SK-N-SH (cell line): ENCODE results near the gene FGD3. TPM values are rescaled to one million over a fixed set of nuclear protein-coding genes. Genes with fewer than 3 reads are reported as not detected.

ENCODE experiments used
- CTCF ChIA-PET: fragments of 300-600, 350-600 bp; formaldehyde crosslinking; extraction: SDS; loops from one replicate; lab custom pipeline; 2021; lab: Yijun Ruan, JAX
- POLR2A ChIA-PET: fragments of 350-600 bp; sonication (Branson Sonifier 250); formaldehyde crosslinking; extraction: SDS; loops from one replicate; lab custom pipeline; 2020; ENCODE audit warnings: antibody characterized with exemption, inconsistent platforms; lab: Yijun Ruan, JAX
- DNase-seq: peaks from one replicate; pipeline ENCODE4 v3.0.0; 2012
- H2AFZ ChIP-seq: fragments of 200-600 bp; sonication (generic); 2 replicates; pipeline ENCODE4 v1.8.1; 2016; ENCODE audit warnings: antibody characterized with exemption, mild to moderate bottlenecking, low read depth
- H3F3A ChIP-seq: fragments of 200-600 bp; sonication (generic); replicated peaks from 2 replicates; pipeline ENCODE3; 2016; ENCODE audit warnings: antibody characterized with exemption, mild to moderate bottlenecking; ENCODE audit not compliant: insufficient read depth
- H3K27ac ChIP-seq, 2 experiments: fragments of 200-500 bp in 1 of 2; fragments of 200-600 bp in 1 of 2; sonication (Bioruptor generic) in 1 of 2; sonication (generic), shearing (Covaris generic) in 1 of 2; 2 replicates each; pipeline versions ENCODE4 v1.5.1 to v1.6.1; 2014 to 2016; ENCODE audit warnings: low read depth in 2 of 2, inconsistent platforms in 1 of 2, low read length in 1 of 2, mild to moderate bottlenecking in 1 of 2, mixed read lengths in 1 of 2
- H3K27me3 ChIP-seq: fragments of 200-600 bp; sonication (generic), shearing (Covaris generic); 2 replicates; pipeline ENCODE4 v1.6.1; 2016; ENCODE audit warnings: mixed run types; ENCODE audit not compliant: insufficient read depth
- H3K36me3 ChIP-seq, 2 experiments: fragments of 200-500 bp in 1 of 2; fragments of 200-600 bp in 1 of 2; sonication (Bioruptor generic) in 1 of 2; sonication (generic) in 1 of 2; replicated peaks in 1 of 2; 2 replicates each; pipeline versions ENCODE3 to v1.5.1; 2014 to 2016; ENCODE audit warnings: low read length in 1 of 2, mild to moderate bottlenecking in 1 of 2; ENCODE audit not compliant: insufficient read depth in 2 of 2, control insufficient read depth in 1 of 2
- H3K4me1 ChIP-seq, 2 experiments: fragments of 200-500 bp in 1 of 2; fragments of 200-600 bp in 1 of 2; sonication (Bioruptor generic) in 1 of 2; sonication (generic), shearing (Covaris generic) in 1 of 2; 2 replicates each; pipeline versions ENCODE4 v1.5.1 to v1.6.1; 2014 to 2016; ENCODE audit warnings: low read depth in 1 of 2, low read length in 1 of 2, mixed run types in 1 of 2; ENCODE audit not compliant: insufficient read depth in 2 of 2, control insufficient read depth in 1 of 2
- H3K4me2 ChIP-seq: fragments of 200-600 bp; sonication (generic), shearing (Covaris generic); 2 replicates; pipeline ENCODE4 v1.6.1; 2017; ENCODE audit warnings: mixed run types
- H3K4me3 ChIP-seq, 2 experiments: fragments of 200-500 bp in 1 of 2; fragments of 200-600 bp in 1 of 2; sonication (Bioruptor generic) in 1 of 2; sonication (generic), shearing (Covaris generic) in 1 of 2; 2 replicates each; pipeline versions ENCODE4 v1.5.1 to v1.8.1; 2014 to 2016; ENCODE audit warnings: low read depth in 2 of 2, inconsistent platforms in 1 of 2, low read length in 1 of 2, mild to moderate bottlenecking in 1 of 2, mixed read lengths in 1 of 2, moderate library complexity in 1 of 2
- H3K79me2 ChIP-seq: fragments of 200-600 bp; sonication (generic); 2 replicates; pipeline ENCODE4 v1.8.1; 2017; ENCODE audit warnings: mild to moderate bottlenecking; ENCODE audit not compliant: insufficient read depth
- H3K9ac ChIP-seq: fragments of 200-600 bp; sonication (generic); 2 replicates; pipeline ENCODE4 v1.6.1; 2017; ENCODE audit warnings: mixed run types
- H3K9me2 ChIP-seq: fragments of 200-600 bp; sonication (generic); 2 replicates; pipeline ENCODE4 v1.6.1; 2017; ENCODE audit warnings: mixed run types
- H3K9me3 ChIP-seq: fragments of 200-600 bp; sonication (generic); 2 replicates; pipeline ENCODE4 v1.6.1; 2017; ENCODE audit warnings: mixed run types, mild to moderate bottlenecking, moderate library complexity
- H4K20me1 ChIP-seq: fragments of 200-600 bp; sonication (generic); 2 replicates; pipeline ENCODE4 v1.6.1; 2017; ENCODE audit warnings: mild to moderate bottlenecking, mixed run types; ENCODE audit not compliant: insufficient read depth
- EP300 ChIP-seq, 2 experiments: IDR thresholded peaks; 2 replicates each; pipeline versions ENCODE4 v1.4.0 to v1.6.1; 2012; ENCODE audit warnings: borderline replicate concordance in 1 of 2, low read depth in 1 of 2, low read length in 1 of 2
- FOXJ3 ChIP-seq: sonication (generic); formaldehyde crosslinking; IDR thresholded peaks from 2 replicates; pipeline ENCODE4 v1.5.1; 2020; ENCODE audit warnings: mild to moderate bottlenecking, missing genetic modification reagents
- GABPA ChIP-seq: IDR thresholded peaks from 2 replicates; pipeline ENCODE4 v1.4.0; 2012; ENCODE audit warnings: low read depth, mild to moderate bottlenecking
- JUND ChIP-seq: IDR thresholded peaks from 2 replicates; pipeline ENCODE4 v1.4.0; 2012
- NFIC ChIP-seq: IDR thresholded peaks from 2 replicates; pipeline ENCODE4 v1.4.0; 2012; ENCODE audit warnings: borderline replicate concordance
- RCOR1 ChIP-seq: fragments of 150-350 bp; IDR thresholded peaks from 2 replicates; pipeline ENCODE4 v1.6.1; 2017; ENCODE audit warnings: antibody characterized with exemption, low read length
- RFX5 ChIP-seq: IDR thresholded peaks from 2 replicates; pipeline ENCODE4 v1.6.1; 2012; ENCODE audit warnings: mild to moderate bottlenecking, improper control_type of control experiment, low read length
- RXRA ChIP-seq: IDR thresholded peaks from 2 replicates; pipeline ENCODE4 v1.4.0; 2012; ENCODE audit warnings: low read depth, mild to moderate bottlenecking, borderline replicate concordance
- TAF1 ChIP-seq: IDR thresholded peaks from 2 replicates; pipeline ENCODE4 v1.6.1; 2012; ENCODE audit warnings: low read depth, mild to moderate bottlenecking, low read length, moderate library complexity, borderline replicate concordance
- TEAD4 ChIP-seq: IDR thresholded peaks from 2 replicates; pipeline ENCODE4 v1.4.0; 2012; ENCODE audit warnings: mild to moderate bottlenecking, borderline replicate concordance; ENCODE audit not compliant: insufficient read depth
- WGBS: methylation state at CpG from one replicate; pipeline ENCODE4 v1.1.6; 2017; ENCODE audit warnings: low lambda C conversion rate; 5-methylcytosine and 5-hydroxymethylcytosine counted together
- polyA plus RNA-seq, 3 experiments: library from polyadenylated mRNA; depleted of rRNA; stranded (reverse); fragments of >200 nt; gene quantifications; 2 replicates each; pipeline ENCODE4 v1.2.3, GENCODE V29; 2012
- TF ChIP-seq, protein P1 (sequence below): fragments of 150-350 bp; IDR thresholded peaks from 2 replicates; pipeline ENCODE4 v1.6.1; 2017; ENCODE audit warnings: antibody characterized with exemption, low read length, low read depth, borderline replicate concordance
- TF ChIP-seq, protein P2 (sequence below): IDR thresholded peaks from 2 replicates; pipeline ENCODE4; 2012
- TF ChIP-seq, protein P3 (sequence below): IDR thresholded peaks from 2 replicates; pipeline ENCODE4 v1.4.0; 2012; ENCODE audit warnings: low read depth, borderline replicate concordance
- TF ChIP-seq, protein P4 (sequence below): IDR thresholded peaks from 2 replicates; pipeline ENCODE4 v1.6.1; 2012; ENCODE audit warnings: mild to moderate bottlenecking, low read depth, low read length, moderate library complexity
- TF ChIP-seq, protein P5 (sequence below): IDR thresholded peaks from 2 replicates; pipeline ENCODE4 v1.4.0; 2012; ENCODE audit warnings: low read depth, borderline replicate concordance
- TF ChIP-seq, protein P6 (sequence below): fragments of 150-350 bp; IDR thresholded peaks from 2 replicates; pipeline ENCODE4 v1.6.1; 2016; ENCODE audit warnings: mild to moderate bottlenecking, low read depth, low read length

Gene FGD3
- polyA plus RNA-seq, 1 of the 3 experiments (the other 2 are of a cell fraction), result not detected

DNA sequence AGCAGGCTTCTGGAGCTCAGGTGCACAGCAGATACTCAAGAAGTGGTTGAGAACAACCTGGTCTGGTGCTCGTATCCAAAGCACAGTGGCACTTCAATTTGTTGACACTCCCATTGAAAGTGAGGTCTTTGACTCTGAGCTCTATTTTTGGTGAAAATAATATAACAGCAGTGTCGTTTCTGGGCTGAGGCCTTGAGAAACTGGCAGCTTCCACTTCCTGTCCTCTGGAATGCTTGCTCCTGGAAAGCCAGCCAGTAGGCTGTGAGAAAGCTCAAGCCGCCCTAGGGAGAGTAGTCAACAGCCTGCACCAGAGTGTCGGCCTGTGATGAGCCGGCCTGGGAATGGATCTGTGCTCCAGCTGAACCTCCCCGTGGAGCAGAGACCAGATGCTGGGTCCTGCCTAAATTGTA is 104.4 kb downstream of the FGD3 start:
- Histone ChIP-seq H3K4me1 (peaks cover 0 to 13% of the 10 kb centered on the region in 2 experiments; a peak in 1 of 4 replicates), H3K27ac (no peak overlapping the region), H3K27me3 (no peaks in the 10 kb centered on the region), H3K9ac (no peak overlapping the region), H3K79me2 (no peaks in the 10 kb centered on the region), H4K20me1 (no peaks in the 10 kb centered on the region), H3K9me3 (no peaks in the 10 kb centered on the region), H3K4me3 (no peak overlapping the region), H3F3A (no peaks in the 10 kb centered on the region), H3K36me3 (no peaks in the 10 kb centered on the region), H2AFZ (no peak overlapping the region), H3K4me2 (no peak overlapping the region), H3K9me2 (no peaks in the 10 kb centered on the region)
- 74% methylated on average over 6 of the region's 6 CpGs for WGBS
- no peak for DNase-seq
- TF ChIP-seq RCOR1 (no peak), JUND (no peak), RFX5 (no peak), GABPA (no peak), TAF1 (no peak)
- TF ChIP-seq, protein P1, sequence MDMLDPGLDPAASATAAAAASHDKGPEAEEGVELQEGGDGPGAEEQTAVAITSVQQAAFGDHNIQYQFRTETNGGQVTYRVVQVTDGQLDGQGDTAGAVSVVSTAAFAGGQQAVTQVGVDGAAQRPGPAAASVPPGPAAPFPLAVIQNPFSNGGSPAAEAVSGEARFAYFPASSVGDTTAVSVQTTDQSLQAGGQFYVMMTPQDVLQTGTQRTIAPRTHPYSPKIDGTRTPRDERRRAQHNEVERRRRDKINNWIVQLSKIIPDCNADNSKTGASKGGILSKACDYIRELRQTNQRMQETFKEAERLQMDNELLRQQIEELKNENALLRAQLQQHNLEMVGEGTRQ, result no peak
- POLR2A ChIA-PET, result no interaction called here
- CTCF ChIA-PET, result interaction anchor here (1.3 to 1.4 kb wide), 2 partner anchors 68 to 94 kb away, joined by 3 to 4 read pairs; no protein-coding TSS in a partner anchor

DNA sequence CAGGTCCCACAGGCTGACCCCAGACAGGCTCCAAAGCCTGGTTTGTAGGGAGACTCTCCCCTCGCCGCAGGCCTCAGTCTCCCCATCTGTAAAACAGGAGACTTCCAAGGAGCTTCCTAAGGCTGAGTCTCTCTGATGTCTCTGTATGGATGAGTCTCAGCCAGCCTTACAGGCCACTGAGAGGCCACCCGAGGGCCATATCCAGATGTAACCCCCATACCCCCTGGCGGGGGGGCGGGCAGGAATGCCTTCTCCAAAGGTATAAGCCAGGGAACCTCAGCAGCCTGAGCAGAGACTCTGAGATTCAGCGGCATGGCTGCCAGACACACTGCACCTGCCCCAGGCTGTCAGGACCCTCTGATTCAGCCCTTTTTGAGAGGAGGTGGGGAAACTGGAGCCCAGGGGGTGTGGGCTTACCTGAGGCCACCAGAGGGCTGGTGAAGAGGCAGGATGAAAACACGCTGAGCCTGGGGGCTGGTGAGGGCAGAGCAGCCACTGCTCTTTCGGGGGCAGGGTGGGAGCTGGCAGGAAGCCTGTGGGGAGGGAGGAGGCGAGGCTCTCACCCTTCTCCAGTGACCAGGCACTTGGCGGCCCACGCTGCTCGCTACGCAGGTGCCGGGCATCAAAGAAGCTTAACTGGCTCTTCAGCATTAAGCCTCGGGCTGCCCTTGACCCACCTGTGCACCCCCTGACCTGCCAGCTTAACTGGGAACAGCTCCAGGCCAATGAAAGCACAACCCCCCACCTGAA is 105.6 kb downstream of the FGD3 start:
- H3K9ac ChIP-seq, result no peak overlapping the region
- H3K27me3 ChIP-seq, result no peaks in the 10 kb centered on the region
- no peaks in the 10 kb centered on the region for H3K9me2 ChIP-seq
- H3K79me2 ChIP-seq, result no peaks in the 10 kb centered on the region
- no peak for DNase-seq
- no peak overlapping the region for H3K4me2 ChIP-seq
- ChIA-PET POLR2A (no interaction called here), CTCF (interaction anchor here (0.6 to 1.4 kb wide), 4 partner anchors 25 to 95 kb away, joined by 3 to 4 read pairs (median 3); no protein-coding TSS in a partner anchor)
- peaks cover 0 to 13% of the 10 kb centered on the region in 2 experiments; a peak in 1 of 4 replicates for H3K4me1 ChIP-seq
- H2AFZ ChIP-seq, result no peak overlapping the region
- H4K20me1 ChIP-seq, result no peaks in the 10 kb centered on the region
- H3K9me3 ChIP-seq, result no peaks in the 10 kb centered on the region
- 50% methylated on average over 4 of the region's 15 CpGs for WGBS
- no peaks in the 10 kb centered on the region for H3K36me3 ChIP-seq
- H3F3A ChIP-seq, result no peaks in the 10 kb centered on the region
- no peak overlapping the region for H3K4me3 ChIP-seq
- H3K27ac ChIP-seq, result no peak overlapping the region
- TF ChIP-seq, protein P2, sequence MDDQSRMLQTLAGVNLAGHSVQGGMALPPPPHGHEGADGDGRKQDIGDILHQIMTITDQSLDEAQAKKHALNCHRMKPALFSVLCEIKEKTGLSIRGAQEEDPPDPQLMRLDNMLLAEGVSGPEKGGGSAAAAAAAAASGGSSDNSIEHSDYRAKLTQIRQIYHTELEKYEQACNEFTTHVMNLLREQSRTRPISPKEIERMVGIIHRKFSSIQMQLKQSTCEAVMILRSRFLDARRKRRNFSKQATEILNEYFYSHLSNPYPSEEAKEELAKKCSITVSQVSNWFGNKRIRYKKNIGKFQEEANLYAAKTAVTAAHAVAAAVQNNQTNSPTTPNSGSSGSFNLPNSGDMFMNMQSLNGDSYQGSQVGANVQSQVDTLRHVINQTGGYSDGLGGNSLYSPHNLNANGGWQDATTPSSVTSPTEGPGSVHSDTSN, result no peak
- TF ChIP-seq, protein P3, sequence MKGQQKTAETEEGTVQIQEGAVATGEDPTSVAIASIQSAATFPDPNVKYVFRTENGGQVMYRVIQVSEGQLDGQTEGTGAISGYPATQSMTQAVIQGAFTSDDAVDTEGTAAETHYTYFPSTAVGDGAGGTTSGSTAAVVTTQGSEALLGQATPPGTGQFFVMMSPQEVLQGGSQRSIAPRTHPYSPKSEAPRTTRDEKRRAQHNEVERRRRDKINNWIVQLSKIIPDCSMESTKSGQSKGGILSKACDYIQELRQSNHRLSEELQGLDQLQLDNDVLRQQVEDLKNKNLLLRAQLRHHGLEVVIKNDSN, result no peak
- TF ChIP-seq FOXJ3 (CRISPR knock-in tag), result no peak
- TF ChIP-seq RXRA, result no peak
- TF ChIP-seq EP300 (IDR thresholded peaks at IDR 0.05; ENCODE audit: borderline replicate concordance in 1 of 2, low read depth in 1 of 2, low read length in 1 of 2), result no peak
- TF ChIP-seq TEAD4, result no peak
- TF ChIP-seq, protein P4, sequence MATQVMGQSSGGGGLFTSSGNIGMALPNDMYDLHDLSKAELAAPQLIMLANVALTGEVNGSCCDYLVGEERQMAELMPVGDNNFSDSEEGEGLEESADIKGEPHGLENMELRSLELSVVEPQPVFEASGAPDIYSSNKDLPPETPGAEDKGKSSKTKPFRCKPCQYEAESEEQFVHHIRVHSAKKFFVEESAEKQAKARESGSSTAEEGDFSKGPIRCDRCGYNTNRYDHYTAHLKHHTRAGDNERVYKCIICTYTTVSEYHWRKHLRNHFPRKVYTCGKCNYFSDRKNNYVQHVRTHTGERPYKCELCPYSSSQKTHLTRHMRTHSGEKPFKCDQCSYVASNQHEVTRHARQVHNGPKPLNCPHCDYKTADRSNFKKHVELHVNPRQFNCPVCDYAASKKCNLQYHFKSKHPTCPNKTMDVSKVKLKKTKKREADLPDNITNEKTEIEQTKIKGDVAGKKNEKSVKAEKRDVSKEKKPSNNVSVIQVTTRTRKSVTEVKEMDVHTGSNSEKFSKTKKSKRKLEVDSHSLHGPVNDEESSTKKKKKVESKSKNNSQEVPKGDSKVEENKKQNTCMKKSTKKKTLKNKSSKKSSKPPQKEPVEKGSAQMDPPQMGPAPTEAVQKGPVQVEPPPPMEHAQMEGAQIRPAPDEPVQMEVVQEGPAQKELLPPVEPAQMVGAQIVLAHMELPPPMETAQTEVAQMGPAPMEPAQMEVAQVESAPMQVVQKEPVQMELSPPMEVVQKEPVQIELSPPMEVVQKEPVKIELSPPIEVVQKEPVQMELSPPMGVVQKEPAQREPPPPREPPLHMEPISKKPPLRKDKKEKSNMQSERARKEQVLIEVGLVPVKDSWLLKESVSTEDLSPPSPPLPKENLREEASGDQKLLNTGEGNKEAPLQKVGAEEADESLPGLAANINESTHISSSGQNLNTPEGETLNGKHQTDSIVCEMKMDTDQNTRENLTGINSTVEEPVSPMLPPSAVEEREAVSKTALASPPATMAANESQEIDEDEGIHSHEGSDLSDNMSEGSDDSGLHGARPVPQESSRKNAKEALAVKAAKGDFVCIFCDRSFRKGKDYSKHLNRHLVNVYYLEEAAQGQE, result no peak
- TF ChIP-seq NFIC, result no peak
- TF ChIP-seq, protein P5, sequence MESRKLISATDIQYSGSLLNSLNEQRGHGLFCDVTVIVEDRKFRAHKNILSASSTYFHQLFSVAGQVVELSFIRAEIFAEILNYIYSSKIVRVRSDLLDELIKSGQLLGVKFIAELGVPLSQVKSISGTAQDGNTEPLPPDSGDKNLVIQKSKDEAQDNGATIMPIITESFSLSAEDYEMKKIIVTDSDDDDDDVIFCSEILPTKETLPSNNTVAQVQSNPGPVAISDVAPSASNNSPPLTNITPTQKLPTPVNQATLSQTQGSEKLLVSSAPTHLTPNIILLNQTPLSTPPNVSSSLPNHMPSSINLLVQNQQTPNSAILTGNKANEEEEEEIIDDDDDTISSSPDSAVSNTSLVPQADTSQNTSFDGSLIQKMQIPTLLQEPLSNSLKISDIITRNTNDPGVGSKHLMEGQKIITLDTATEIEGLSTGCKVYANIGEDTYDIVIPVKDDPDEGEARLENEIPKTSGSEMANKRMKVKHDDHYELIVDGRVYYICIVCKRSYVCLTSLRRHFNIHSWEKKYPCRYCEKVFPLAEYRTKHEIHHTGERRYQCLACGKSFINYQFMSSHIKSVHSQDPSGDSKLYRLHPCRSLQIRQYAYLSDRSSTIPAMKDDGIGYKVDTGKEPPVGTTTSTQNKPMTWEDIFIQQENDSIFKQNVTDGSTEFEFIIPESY, result no peak
- no peak for TF ChIP-seq GABPA
- TF ChIP-seq, protein P6, sequence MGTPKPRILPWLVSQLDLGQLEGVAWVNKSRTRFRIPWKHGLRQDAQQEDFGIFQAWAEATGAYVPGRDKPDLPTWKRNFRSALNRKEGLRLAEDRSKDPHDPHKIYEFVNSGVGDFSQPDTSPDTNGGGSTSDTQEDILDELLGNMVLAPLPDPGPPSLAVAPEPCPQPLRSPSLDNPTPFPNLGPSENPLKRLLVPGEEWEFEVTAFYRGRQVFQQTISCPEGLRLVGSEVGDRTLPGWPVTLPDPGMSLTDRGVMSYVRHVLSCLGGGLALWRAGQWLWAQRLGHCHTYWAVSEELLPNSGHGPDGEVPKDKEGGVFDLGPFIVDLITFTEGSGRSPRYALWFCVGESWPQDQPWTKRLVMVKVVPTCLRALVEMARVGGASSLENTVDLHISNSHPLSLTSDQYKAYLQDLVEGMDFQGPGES, result no peak
